Central memory CD8-positive, alpha-beta T cell (primary cell): ENCODE measurements around the gene ATP9B.

Experiments used
- ATAC-seq: fragments of 150-1000 bp; cut with Tn5 transposase; replicated peaks from 2 replicates; pipeline ENCODE4 v1.10.0; 2022; ENCODE audit warnings: mild to moderate bottlenecking, moderate FRiP score, moderate number of reproducible peaks; ENCODE audit not compliant: poor library complexity, severe bottlenecking; ENCODE audit errors: extremely low read depth
- DNase-seq, 2 donors: peaks; one replicate each; pipeline ENCODE4 v3.0.0; 2021; ENCODE audit warnings: low spot score in 2 of 2
- H3K27ac Mint-ChIP-seq: one replicate; pipeline ENCODE4 v1.8.0; 2022; ENCODE audit warnings: low read depth, mild to moderate bottlenecking, moderate library complexity, mixed read lengths
- H3K27me3 Mint-ChIP-seq: one replicate; pipeline ENCODE4 v1.8.0; 2022; ENCODE audit warnings: mixed read lengths
- H3K36me3 Mint-ChIP-seq: one replicate; pipeline ENCODE4 v1.8.0; 2022; ENCODE audit warnings: mild to moderate bottlenecking, moderate library complexity, mixed read lengths; ENCODE audit not compliant: insufficient read depth
- H3K4me1 Mint-ChIP-seq: one replicate; pipeline ENCODE4 v1.8.0; 2022; ENCODE audit warnings: mixed read lengths
- H3K4me3 Mint-ChIP-seq: one replicate; pipeline ENCODE4 v1.8.0; 2022; ENCODE audit warnings: mild to moderate bottlenecking, moderate library complexity, mixed read lengths
- H3K9me3 Mint-ChIP-seq: one replicate; pipeline ENCODE4 v1.8.0; 2022; ENCODE audit warnings: mixed read lengths

ATP9B gene

GRCh38 chr18:79410731-79411613 is 341.8 kb downstream of the ATP9B start:
- peaks cover 26% of the 10 kb centered on the region for H3K36me3 Mint-ChIP-seq
- ATAC-seq, result no peak
- H3K4me1 Mint-ChIP-seq, result peaks cover 16% of the 10 kb centered on the region
- DNase-seq, result no peak
- H3K9me3 Mint-ChIP-seq, result no peaks in the 10 kb centered on the region
- H3K27ac Mint-ChIP-seq, result no peak overlapping the region
- H3K27me3 Mint-ChIP-seq, result no peaks in the 10 kb centered on the region
- no peak overlapping the region for H3K4me3 Mint-ChIP-seq

- Mint-ChIP-seq H3K9me3 (no peaks in the 10 kb centered on the region), H3K4me1 (peaks cover 18% of the 10 kb centered on the region), H3K27me3 (no peaks in the 10 kb centered on the region), H3K27ac (no peak overlapping the region), H3K4me3 (no peak overlapping the region), H3K36me3 (peaks cover 25% of the 10 kb centered on the region)
- DNase-seq (no peak), ATAC-seq (no peak)
Measured at GRCh38 chr18:79411614-79412526, 342.7 kb downstream of the ATP9B start.

GRCh38 chr18:79413025-79413424 is 343.8 kb downstream of the ATP9B start:
- DNase-seq, result no peak
- Mint-ChIP-seq H3K27me3 (no peaks in the 10 kb centered on the region), H3K36me3 (peaks cover 24% of the 10 kb centered on the region), H3K4me1 (peaks cover 20% of the 10 kb centered on the region), H3K9me3 (no peaks in the 10 kb centered on the region), H3K27ac (no peak overlapping the region), H3K4me3 (no peak overlapping the region)
- ATAC-seq, result no peak

GRCh38 chr18:79413426-79413825 is 344.2 kb downstream of the ATP9B start:
- no peaks in the 10 kb centered on the region for H3K9me3 Mint-ChIP-seq
- DNase-seq (no peak), ATAC-seq (no peak)
- peaks cover 20% of the 10 kb centered on the region for H3K4me1 Mint-ChIP-seq
- no peak overlapping the region for H3K4me3 Mint-ChIP-seq
- no peaks in the 10 kb centered on the region for H3K27me3 Mint-ChIP-seq
- H3K27ac Mint-ChIP-seq, result no peak overlapping the region
- peaks cover 26% of the 10 kb centered on the region for H3K36me3 Mint-ChIP-seq

- H3K4me3 Mint-ChIP-seq, result no peak overlapping the region
- H3K4me1 Mint-ChIP-seq, result peaks cover 20% of the 10 kb centered on the region
- no peak overlapping the region for H3K27ac Mint-ChIP-seq
- peaks cover 26% of the 10 kb centered on the region for H3K36me3 Mint-ChIP-seq
- ATAC-seq, result no peak
- DNase-seq, result no peak
- H3K27me3 Mint-ChIP-seq, result no peaks in the 10 kb centered on the region
- H3K9me3 Mint-ChIP-seq, result no peaks in the 10 kb centered on the region
Measured at GRCh38 chr18:79413901-79414300, 344.7 kb downstream of the ATP9B start.

- peak overlapping the region; percentile 81 for H3K27ac Mint-ChIP-seq
- ATAC-seq (no peak), DNase-seq (no peak)
- H3K9me3 Mint-ChIP-seq, result no peaks in the 10 kb centered on the region
- H3K27me3 Mint-ChIP-seq, result no peaks in the 10 kb centered on the region
- peaks cover 27% of the 10 kb centered on the region for H3K4me1 Mint-ChIP-seq
- H3K36me3 Mint-ChIP-seq, result peaks cover 25% of the 10 kb centered on the region
- H3K4me3 Mint-ChIP-seq, result no peak overlapping the region
Measured at GRCh38 chr18:79416022-79416676, 347.0 kb downstream of the ATP9B start.

- no peaks in the 10 kb centered on the region for H3K27me3 Mint-ChIP-seq
- ATAC-seq (no peak), DNase-seq (no peak)
- peaks cover 27% of the 10 kb centered on the region for H3K4me1 Mint-ChIP-seq
- peak overlapping the region; percentile 81 for H3K27ac Mint-ChIP-seq
- no peak overlapping the region for H3K4me3 Mint-ChIP-seq
- H3K36me3 Mint-ChIP-seq, result peaks cover 23% of the 10 kb centered on the region
- H3K9me3 Mint-ChIP-seq, result no peaks in the 10 kb centered on the region
Measured at GRCh38 chr18:79416677-79417052, 347.5 kb downstream of the ATP9B start.

- Mint-ChIP-seq H3K9me3 (no peaks in the 10 kb centered on the region), H3K4me3 (no peak overlapping the region), H3K36me3 (peaks cover 21% of the 10 kb centered on the region), H3K4me1 (peaks cover 27% of the 10 kb centered on the region), H3K27ac (no peak overlapping the region), H3K27me3 (no peaks in the 10 kb centered on the region)
- no peak for DNase-seq
- no peak for ATAC-seq
Measured at GRCh38 chr18:79418236-79418635, 349.0 kb downstream of the ATP9B start.

- H3K27me3 Mint-ChIP-seq, result no peaks in the 10 kb centered on the region
- H3K9me3 Mint-ChIP-seq, result no peaks in the 10 kb centered on the region
- no peak for ATAC-seq
- H3K4me3 Mint-ChIP-seq, result no peak overlapping the region
- peaks cover 17% of the 10 kb centered on the region for H3K36me3 Mint-ChIP-seq
- no peak for DNase-seq
- peaks cover 27% of the 10 kb centered on the region for H3K4me1 Mint-ChIP-seq
- H3K27ac Mint-ChIP-seq, result no peak overlapping the region
Measured at GRCh38 chr18:79418642-79419041, 349.4 kb downstream of the ATP9B start.

GRCh38 chr18:79420033-79420745 is 351.0 kb downstream of the ATP9B start:
- Mint-ChIP-seq H3K27ac (peak overlapping the region; percentile 87), H3K9me3 (no peaks in the 10 kb centered on the region), H3K36me3 (peaks cover 15% of the 10 kb centered on the region), H3K4me1 (peaks cover 27% of the 10 kb centered on the region), H3K27me3 (no peaks in the 10 kb centered on the region), H3K4me3 (no peak overlapping the region)
- ATAC-seq (no peak), DNase-seq (no peak)

- Mint-ChIP-seq H3K9me3 (no peaks in the 10 kb centered on the region), H3K27me3 (no peaks in the 10 kb centered on the region), H3K36me3 (peaks cover 20% of the 10 kb centered on the region), H3K4me3 (no peak overlapping the region), H3K4me1 (peaks cover 31% of the 10 kb centered on the region), H3K27ac (no peak overlapping the region)
- DNase-seq, result no peak
- ATAC-seq, result no peak
Measured at GRCh38 chr18:79421275-79421857, 352.2 kb downstream of the ATP9B start.
